Astrocyte of the spinal cord (primary cell): ENCODE results near the gene BPHL.
A peak's percentile ranks its signal among the peaks of the same experiment; 100 is the strongest.
"Not testable (repeated sequence)": the region's sequence is repeated elsewhere in the genome, so short reads cannot be mapped to it uniquely, and the experiment has no call there.

Experiments
- DNase-seq: peaks from one replicate; pipeline ENCODE4 v3.0.0; 2011; ENCODE audit warnings: low read depth, low spot score
- H3K4me3 ChIP-seq: 2 replicates; pipeline ENCODE4 v1.5.1; 2011; ENCODE audit warnings: low read depth, mild to moderate bottlenecking, low read length, moderate library complexity
- CTCF ChIP-seq: IDR thresholded peaks from 2 replicates; pipeline ENCODE4 v1.5.1; 2012; ENCODE audit warnings: low read depth, mild to moderate bottlenecking, low read length, inconsistent platforms
- in situ Hi-C: cut with HindIII; loops from 2 replicates; pipeline ENCODE4 v1.10.0; 2017; ENCODE audit warnings: low sequenced_read_pairs

Gene BPHL

GRCh38 chr6:3186974-3187382 is 68.5 kb downstream of the BPHL start:
- in situ Hi-C loops = no loop called here
- no peak for TF ChIP-seq CTCF
- no peak for DNase-seq
- no peak overlapping the region for H3K4me3 ChIP-seq

- H3K4me3 ChIP-seq = no peak overlapping the region
- TF ChIP-seq CTCF = no peak
- in situ Hi-C loops = no loop called here
- DNase-seq = no peak
Observed at GRCh38 chr6:3188262-3188661, 69.8 kb downstream of the BPHL start.

GRCh38 chr6:3189192-3189591 is 70.7 kb downstream of the BPHL start:
- in situ Hi-C loops, H3K4me3 ChIP-seq, DNase-seq: not testable (repeated sequence)

DNA sequence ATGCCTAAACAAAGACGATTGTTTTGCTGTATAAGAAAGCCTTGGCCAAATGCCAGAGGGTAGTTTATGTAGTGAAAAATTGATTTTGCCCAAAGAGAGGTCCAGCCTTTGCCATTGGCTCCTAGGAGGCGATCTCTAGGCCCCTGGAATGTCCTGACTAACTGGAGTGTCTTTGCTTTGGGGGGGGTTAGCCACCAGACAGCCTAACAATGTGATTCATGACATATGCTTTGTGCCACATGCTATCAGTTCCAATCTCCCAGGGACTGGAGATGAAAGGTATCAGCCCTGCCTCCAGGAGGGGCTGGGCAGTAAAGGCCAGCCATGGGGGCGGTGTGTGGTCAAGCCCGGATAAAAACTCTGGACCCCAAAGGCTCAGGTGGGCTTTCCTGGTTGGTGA is 71.5 kb downstream of the BPHL start:
- in situ Hi-C loops = no loop called here
- H3K4me3 ChIP-seq = no peak overlapping the region
- DNase-seq = no peak
- TF ChIP-seq CTCF = no peak

DNA sequence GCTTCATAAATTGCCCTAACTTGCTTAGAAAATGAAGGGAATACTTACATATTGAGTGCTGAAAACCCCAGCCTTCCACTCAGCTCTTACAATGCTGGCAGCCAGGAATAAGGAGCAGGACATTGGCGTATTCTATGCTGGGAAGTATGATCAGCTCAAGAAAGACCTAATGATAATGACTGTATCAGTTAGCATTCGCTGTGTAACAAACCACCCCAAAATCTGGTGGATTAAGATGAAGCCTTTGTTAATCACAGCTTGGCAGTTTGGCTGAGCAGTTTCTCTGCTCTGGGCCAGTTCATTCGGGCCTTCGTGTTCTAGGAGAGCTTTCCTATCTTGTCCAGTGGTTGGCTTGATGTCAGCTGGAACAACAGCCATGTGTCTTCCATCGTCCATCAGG is 72.3 kb downstream of the BPHL start:
- no peak for DNase-seq
- no peak overlapping the region for H3K4me3 ChIP-seq
- no peak for TF ChIP-seq CTCF
- in situ Hi-C loops = no loop called here

- TF ChIP-seq CTCF = no peak
- in situ Hi-C loops = no loop called here
- DNase-seq = no peak
- H3K4me3 ChIP-seq = no peak overlapping the region
Observed at GRCh38 chr6:3193102-3193849, 74.8 kb downstream of the BPHL start.

DNA sequence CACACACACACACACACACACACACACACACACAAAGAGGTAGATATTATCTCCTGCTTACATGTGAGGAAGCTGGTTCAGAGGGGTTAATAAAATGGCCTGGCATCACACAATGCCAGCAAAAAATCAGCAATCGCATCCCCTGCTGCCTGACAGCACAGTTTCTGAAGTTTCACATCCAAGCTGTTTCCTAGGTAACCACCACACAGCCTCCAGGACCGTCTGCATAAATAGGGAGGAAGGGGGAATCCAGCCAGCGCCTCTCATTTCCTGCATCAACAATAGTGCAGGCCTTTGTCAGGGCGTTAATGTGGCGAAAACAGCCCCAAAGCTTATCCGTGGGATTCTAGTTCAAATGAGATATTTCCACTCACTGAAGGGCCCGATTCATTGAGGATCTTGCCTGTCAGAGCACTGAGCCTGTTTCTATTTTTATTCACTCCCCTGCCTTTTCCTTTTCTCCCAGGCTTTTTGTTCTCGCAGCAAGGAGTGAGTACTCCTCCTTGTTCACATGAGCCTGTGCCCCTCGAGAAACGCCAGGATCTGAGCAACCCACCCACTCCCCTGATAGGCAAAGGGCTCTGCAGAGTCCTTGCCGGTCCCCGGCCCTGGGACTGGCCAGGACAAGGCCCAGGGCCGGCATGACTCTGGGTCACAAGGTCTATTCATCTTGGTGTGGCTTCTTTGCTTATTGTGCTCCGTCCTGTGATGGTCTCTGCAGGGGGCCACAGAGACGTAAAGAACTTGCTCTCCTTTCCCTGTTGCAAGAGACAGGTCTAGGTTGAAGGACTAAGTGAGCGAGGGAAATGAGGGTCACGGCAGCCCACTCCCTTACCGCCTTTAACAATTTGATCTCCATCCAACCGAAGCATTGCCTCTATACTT is 76.3 kb downstream of the BPHL start:
- peak; percentile 79 for DNase-seq
- no peak for TF ChIP-seq CTCF
- in situ Hi-C loops = no loop called here
- H3K4me3 ChIP-seq = no peak overlapping the region
